Measurements from ENCODE around the gene MICAL2. TPM values are rescaled to one million over a fixed set of nuclear protein-coding genes. Genes with fewer than 3 reads are reported as not detected.

MICAL2 gene
- total and polyA plus RNA-seq, 2 donors (not counting 3 experiments of a cell fraction or from before 2014, with no cell fraction given) = 67.6 to 200 TPM

- FAIRE-seq = no peak
- Histone ChIP-seq H3K4me2 (ENCODE audit: insufficient read depth, low read length) (no peak overlapping the region), H3K27me3 (ENCODE audit: control insufficient read depth in 2 of 2, insufficient read depth in 2 of 2, low read length in 2 of 2) (no peaks in the 10 kb centered on the region), H3K27ac (ENCODE audit: insufficient read depth, low read depth, low read length) (no peak overlapping the region), H3K9ac (replicated peaks; ENCODE audit: extremely low read depth, insufficient read depth, low read length) (no peak overlapping the region), H3K9me3 (replicated peaks; ENCODE audit: control insufficient read depth, insufficient read depth, low read length) (no peaks in the 10 kb centered on the region), H2AFZ (ENCODE audit: low read depth, low read length) (no peak overlapping the region), H3K9me1 (replicated peaks; ENCODE audit: control insufficient read depth, extremely low read depth, insufficient read depth, low read length) (no peaks in the 10 kb centered on the region), H4K20me1 (replicated peaks; ENCODE audit: control insufficient read depth, extremely low read depth, insufficient read depth, low read length) (no peaks in the 10 kb centered on the region), H3K4me3 (replicated peaks in 1 of 3; ENCODE audit: insufficient read depth in 1 of 3, low read depth in 1 of 3, low read length in 3 of 3) (no peak overlapping the region), H3K36me3 (ENCODE audit: control insufficient read depth in 2 of 2, extremely low read depth in 1 of 2, insufficient read depth in 2 of 2, low read length in 2 of 2) (peaks cover 6 to 15% of the 10 kb centered on the region in 2 experiments), H3K4me1 (ENCODE audit: control insufficient read depth, extremely low read depth, insufficient read depth, low read length) (peaks cover 17% of the 10 kb centered on the region), H3K79me2 (ENCODE audit: control insufficient read depth, insufficient read depth, low read length) (no peaks in the 10 kb centered on the region)
- ChIA-PET CTCF (interaction anchor here (1.3 kb wide), 1 partner anchor 191 kb away, joined by 3 read pairs; no protein-coding TSS in a partner anchor), POLR2A (no interaction called here)
- no TSS peak for BruUV-seq (replicated peaks)
- TF ChIP-seq FOS (IDR thresholded peaks at IDR 0.05; ENCODE audit: borderline replicate concordance, insufficient read depth, low read length) = no peak
- no peak for TF ChIP-seq EZH2 (IDR thresholded peaks at IDR 0.05; ENCODE audit: borderline replicate concordance, low read depth, low read length, severe bottlenecking)
- no peak for TF ChIP-seq POLR2AphosphoS5 (IDR thresholded peaks at IDR 0.05; ENCODE audit: insufficient read depth, low read depth, low read length)
- no peak for TF ChIP-seq MYC (IDR thresholded peaks at IDR 0.05; ENCODE audit: low read depth, low read length)
- TF ChIP-seq JUN (IDR thresholded peaks at IDR 0.05; ENCODE audit: borderline replicate concordance, insufficient read depth, insufficient read length, low read depth) = no peak
- TF ChIP-seq GATA2 (IDR thresholded peaks at IDR 0.05; ENCODE audit: insufficient read depth, insufficient read length, low read depth, low read length) = no peak
- no peak for TF ChIP-seq CTCF (IDR thresholded peaks at IDR 0.05; ENCODE audit: extremely low read depth in 1 of 2, insufficient read depth in 1 of 2, low read depth in 1 of 2, low read length in 2 of 2)
- no peak for TF ChIP-seq MAX (IDR thresholded peaks at IDR 0.05; ENCODE audit: insufficient read depth, insufficient read length)
- no peak for TF ChIP-seq POLR2A (IDR thresholded peaks at IDR 0.05; ENCODE audit: low read depth, low read length)
- dilution Hi-C loops (cut with MboI; ENCODE audit: extremely low pct_ligation_motif_present, low sequenced_read_pairs) = no loop called here
- intact Hi-C loops (cut with micrococcal nuclease) = no loop called here
- no peak for DNase-seq (ENCODE audit: low read depth, low spot score)
These were observed 133.6 kb downstream of the MICAL2 start for GRCh38 chr11:12243911-12244550.

Data from endothelial cell of umbilical vein (primary cell).